ENCODE results near the gene OR56A5. TPM values are rescaled to one million over a fixed set of nuclear protein-coding genes. Genes with fewer than 3 reads are reported as not detected.

Gene OR56A5
- total RNA-seq, 1 experiment from 2014 or later, result not detected

DNA sequence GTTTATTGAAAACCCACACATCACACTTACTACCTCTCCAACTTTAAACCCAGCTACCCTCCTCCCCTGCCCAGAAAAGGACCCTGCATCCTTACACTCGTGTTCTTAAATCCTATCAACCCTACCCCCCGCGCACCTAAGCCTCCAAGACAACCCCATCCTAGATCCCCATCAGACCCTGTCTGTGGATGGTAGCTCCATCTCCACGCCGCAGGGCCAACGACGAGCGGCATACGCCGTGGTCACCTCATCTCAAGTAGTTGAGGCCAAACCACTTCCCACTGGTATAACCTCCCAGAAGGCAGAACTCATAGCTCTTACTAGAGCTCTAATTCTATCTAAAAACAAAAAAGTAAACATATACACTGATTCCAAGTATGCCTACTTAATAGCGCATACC lies 35.6 kb downstream of the OR56A5 start:
- no peak for DNase-seq (ENCODE audit: low read depth)

DNA sequence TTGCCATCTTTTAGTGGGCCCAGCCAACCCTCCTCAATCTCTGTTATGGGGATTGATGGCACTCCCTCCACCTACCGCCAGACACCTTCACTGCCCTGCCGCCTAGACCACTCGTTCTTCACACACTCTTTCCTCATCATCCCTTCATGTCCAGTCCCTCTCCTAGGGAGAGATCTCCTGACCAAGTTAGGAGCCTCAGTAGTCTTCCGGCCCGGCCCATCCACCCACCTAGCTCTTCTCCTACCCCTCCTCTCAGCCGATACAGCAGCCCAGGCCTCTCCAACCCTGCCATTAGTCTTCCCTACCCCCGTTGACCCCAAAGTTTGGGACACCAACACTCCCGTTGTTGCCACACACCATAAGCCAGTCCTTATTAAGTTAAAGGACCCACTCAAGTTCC lies 37.2 kb downstream of the OR56A5 start:
- no peak for DNase-seq (ENCODE audit: low read depth)

DNA sequence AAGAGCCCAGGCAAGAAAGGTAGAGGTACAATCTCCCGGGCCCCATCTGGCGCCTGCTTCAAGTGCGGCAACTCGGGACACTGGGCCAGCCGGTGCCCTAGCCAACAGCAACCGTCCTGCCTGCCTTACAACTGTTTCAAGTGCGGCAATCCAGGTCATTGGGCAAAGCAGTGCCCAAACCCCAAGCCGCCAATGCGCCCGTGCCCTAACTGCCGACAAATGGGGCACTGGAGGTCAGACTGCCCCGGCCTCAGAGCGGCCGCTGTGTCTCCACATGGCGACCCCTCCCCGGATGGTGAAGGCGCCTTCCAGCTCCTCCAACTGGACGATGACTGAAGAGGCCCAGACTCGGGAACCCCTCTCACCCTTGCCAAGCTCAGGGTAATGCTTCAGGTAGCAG lies 37.7 kb downstream of the OR56A5 start:
- no peak for DNase-seq (ENCODE audit: low read depth)

DNA sequence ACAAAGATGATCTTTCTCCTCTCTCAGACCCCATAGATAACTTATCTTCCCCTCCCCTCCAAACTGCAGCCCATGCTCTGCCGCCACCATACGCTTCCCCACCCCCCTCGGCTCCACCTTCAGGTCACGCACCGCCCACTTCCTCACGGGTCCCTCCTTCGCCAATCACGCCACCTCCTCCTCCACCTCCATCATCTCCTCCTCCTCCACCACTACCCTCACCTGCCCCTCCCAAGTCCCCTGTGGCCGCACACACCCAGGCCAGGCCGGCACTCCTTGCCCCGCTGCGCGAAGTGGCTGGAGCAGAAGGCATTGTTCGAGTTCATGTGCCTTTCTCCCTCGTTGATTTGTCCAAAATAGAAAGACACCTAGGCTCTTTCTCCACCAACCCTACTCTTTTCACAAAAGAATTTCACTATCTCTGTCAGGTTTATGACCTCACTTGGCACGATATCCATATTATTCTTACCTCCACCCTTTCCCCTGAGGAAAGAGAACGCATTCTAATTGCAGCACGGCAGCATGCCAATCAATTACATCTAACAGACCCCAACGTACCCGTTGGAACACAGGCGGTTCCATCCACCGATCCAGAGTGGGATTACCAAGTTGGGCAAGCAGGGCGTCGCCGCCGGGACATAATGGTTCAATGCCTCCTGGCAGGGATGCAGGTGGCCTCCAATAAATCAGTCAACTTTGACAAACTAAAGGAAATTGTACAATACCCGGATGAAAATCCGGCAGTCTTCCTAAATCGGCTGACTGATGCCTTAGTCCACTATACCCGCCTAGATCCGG lies 38.5 kb downstream of the OR56A5 start:
- no peak for DNase-seq (ENCODE audit: low read depth)

DNA sequence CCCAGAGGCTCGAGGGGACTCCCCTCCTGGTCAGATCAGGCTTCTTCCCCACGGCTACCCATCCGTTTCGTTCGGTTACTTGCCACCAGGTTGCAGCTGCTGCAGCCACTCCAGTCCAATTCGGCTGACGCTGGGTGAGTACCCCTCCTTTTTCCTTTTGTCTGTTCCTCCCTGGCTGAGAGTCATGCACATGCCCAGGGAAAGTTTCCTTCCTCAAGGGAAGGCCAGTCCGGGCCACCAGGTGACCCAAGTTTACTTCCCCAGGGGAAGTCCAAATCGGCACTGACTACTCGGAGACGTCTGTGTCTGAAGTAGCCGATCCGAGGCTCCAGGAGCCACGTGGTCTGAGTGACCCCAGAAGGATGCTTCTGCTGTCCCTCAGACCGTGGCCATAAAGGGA lies 39.5 kb downstream of the OR56A5 start:
- no peak for DNase-seq (ENCODE audit: low read depth)

DNA sequence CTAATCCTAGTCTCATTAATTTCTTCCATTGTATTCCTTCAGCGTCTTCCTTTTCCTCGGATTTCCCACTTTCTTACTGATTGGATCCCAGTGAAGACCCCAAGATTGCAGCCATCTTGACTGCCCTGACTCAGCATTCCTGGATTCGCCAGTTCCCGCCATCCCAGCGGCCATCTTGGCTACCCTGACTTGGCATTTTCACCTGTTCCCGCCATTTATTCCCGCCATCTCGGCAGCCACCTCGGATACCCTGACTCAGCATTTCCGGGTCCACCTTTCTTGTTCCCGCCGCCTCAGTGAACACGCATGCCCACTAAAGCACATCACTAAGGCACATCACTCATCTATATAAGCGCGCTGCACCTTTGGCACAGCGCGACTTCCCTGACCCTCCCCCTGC lies 40.0 kb downstream of the OR56A5 start:
- no peak for DNase-seq (ENCODE audit: low read depth)

DNA sequence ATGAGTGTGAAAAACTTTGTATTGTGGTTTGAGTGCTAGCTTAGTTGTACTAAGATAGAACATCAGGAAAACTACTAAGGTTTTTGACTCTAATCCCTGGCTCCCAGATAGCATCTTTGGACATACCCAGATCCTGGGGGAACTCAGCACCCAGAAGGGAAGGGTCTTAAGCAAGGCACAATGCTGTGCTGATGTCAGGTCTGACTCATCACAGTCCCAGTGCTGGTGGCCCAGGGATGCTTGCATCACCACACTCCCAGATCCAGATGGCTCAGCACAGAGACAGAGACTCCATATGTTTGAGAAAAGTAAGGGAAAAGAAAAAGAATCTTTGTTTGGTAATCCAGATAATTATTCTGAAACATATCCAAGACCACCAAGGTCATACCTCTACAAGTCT lies 44.5 kb downstream of the OR56A5 start:
- peak; percentile 42 for DNase-seq (ENCODE audit: low read depth)

DNA sequence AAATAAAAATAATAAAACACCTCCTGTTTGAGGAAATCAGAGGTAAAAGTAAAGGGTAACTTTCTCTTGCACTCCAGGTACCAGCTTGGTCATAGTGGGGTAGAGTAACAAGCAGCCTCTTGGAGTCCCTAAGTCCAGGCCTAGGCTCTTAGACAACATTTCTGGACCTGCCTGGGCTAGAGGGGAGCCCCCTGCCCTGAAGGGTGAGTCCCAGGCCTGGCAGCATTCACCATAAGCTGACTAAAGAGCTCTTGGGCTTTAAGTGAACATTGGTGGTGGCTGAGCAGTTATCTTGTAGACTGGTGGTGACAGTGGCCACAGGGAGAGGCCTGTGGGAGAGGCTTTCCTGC lies 44.9 kb downstream of the OR56A5 start:
- no peak for DNase-seq (ENCODE audit: low read depth)

DNA sequence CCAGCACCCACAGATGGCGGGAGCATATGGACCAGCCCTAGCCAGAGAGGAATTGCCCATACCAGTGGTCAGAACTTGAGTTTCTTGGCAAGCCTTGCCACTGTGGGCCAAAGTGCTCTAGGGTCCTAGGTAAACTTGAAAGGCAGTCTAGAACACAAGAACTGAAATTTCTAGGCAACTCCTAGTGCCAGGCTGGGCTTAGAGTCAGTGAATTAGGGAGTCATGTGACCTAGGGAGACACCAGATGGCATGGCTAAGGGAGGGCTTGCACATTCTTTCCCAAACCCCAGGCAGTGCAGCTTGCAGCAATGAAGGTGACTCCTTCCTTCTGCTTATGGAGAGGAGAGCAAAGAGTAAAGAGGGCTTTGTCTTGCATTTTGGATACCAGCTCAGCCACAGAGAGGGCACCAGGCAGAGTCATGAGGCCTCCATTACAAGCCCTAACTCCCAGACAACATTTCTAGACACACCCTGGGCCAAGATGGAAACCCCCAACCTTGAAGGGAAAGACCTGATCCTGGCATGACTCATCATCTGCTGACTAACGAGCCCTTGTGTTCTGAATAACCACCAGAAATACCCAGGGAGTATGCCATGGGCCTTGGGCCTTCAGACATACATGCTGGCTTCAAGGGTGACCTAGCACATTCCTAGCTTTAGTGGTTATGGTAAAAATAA lies 45.4 kb downstream of the OR56A5 start:
- peak; percentile 75 for DNase-seq (ENCODE audit: low read depth)

Other genes with a start within 250 kb of the OR56A5 start
- not detected in 2 replicates for gene OR56B1, start 232.0 kb downstream of the OR56A5 start, total RNA-seq (2014; rRNA removed; shearing (Covaris generic))
- gene OR52N4, start 214.3 kb downstream of the OR56A5 start, total RNA-seq (2014; rRNA removed; shearing (Covaris generic)), result not detected in 2 replicates
- not detected in 2 replicates for gene OR52N5, start 185.1 kb downstream of the OR56A5 start, total RNA-seq (2014; rRNA removed; shearing (Covaris generic))
- not detected in 2 replicates for gene OR52N1, start 177.2 kb downstream of the OR56A5 start, total RNA-seq (2014; rRNA removed; shearing (Covaris generic))
- gene OR52N2, start 159.6 kb downstream of the OR56A5 start, total RNA-seq (2014; rRNA removed; shearing (Covaris generic)), result not detected in 2 replicates
- not detected in 2 replicates for gene OR52E6, start 126.6 kb downstream of the OR56A5 start, total RNA-seq (2014; rRNA removed; shearing (Covaris generic))
- not detected in 2 replicates for gene OR52E8, start 110.8 kb downstream of the OR56A5 start, total RNA-seq (2014; rRNA removed; shearing (Covaris generic))
- gene OR52E4, start 87.9 kb downstream of the OR56A5 start, total RNA-seq (2014; rRNA removed; shearing (Covaris generic)), result not detected in 2 replicates
- gene OR52E5, start 75.3 kb downstream of the OR56A5 start, total RNA-seq (2014; rRNA removed; shearing (Covaris generic)), result not detected in 2 replicates
- gene OR56A3, start 26.2 kb downstream of the OR56A5 start, total RNA-seq (2014; rRNA removed; shearing (Covaris generic)), result not detected in 2 replicates
- not detected in 2 replicates for gene OR52L1, start 18.5 kb upstream of the OR56A5 start, total RNA-seq (2014; rRNA removed; shearing (Covaris generic))
- gene OR56A4, start 38.5 kb upstream of the OR56A5 start, total RNA-seq (2014; rRNA removed; shearing (Covaris generic)), result not detected in 2 replicates
- gene OR56A1, start 62.3 kb upstream of the OR56A5 start, total RNA-seq (2014; rRNA removed; shearing (Covaris generic)), result not detected in 2 replicates
- not detected in 2 replicates for gene OR56B4, start 139.2 kb upstream of the OR56A5 start, total RNA-seq (2014; rRNA removed; shearing (Covaris generic))
- gene OR52B2, start 201.8 kb upstream of the OR56A5 start, total RNA-seq (2014; rRNA removed; shearing (Covaris generic)), result not detected in 2 replicates
- gene OR52W1, start 230.7 kb upstream of the OR56A5 start, total RNA-seq (2014; rRNA removed; shearing (Covaris generic)), result not detected in 2 replicates
- not detected in 2 replicates for gene C11orf42, start 237.1 kb upstream of the OR56A5 start, total RNA-seq (2014; rRNA removed; shearing (Covaris generic))